ENCODE results near the gene FCN1. TPM values are rescaled to one million over a fixed set of nuclear protein-coding genes. Genes with fewer than 3 reads are reported as not detected.
"Not testable (repeated sequence)": the region's sequence is repeated elsewhere in the genome, so short reads cannot be mapped to it uniquely, and the experiment has no call there.

FCN1 gene
- total RNA-seq, 1 experiment from 2014 or later = not detected

- CTCF ChIA-PET = interaction anchor here (0.6 kb wide), 1 partner anchor 33 kb away, joined by 3 read pairs; no protein-coding TSS in a partner anchor
- H3K4me3 Mint-ChIP-seq (ENCODE audit: unreplicated experiment) = no peak overlapping the region
- intact Hi-C loops (cut with micrococcal nuclease) = no loop called here
- DNase-seq (ENCODE audit: unreplicated experiment) = no peak
- H3K27ac Mint-ChIP-seq (ENCODE audit: low read depth, unreplicated experiment) = no peak overlapping the region
- POLR2A ChIA-PET = no interaction called here
- H3K4me1 Mint-ChIP-seq (ENCODE audit: insufficient read depth, unreplicated experiment) = peaks cover 11% of the 10 kb centered on the region
- H3K36me3 Mint-ChIP-seq (ENCODE audit: insufficient read depth, unreplicated experiment) = peaks cover 7% of the 10 kb centered on the region
- BruUV-seq (replicated peaks) = no TSS peak
- peaks cover 25% of the 10 kb centered on the region for H3K27me3 Mint-ChIP-seq (ENCODE audit: insufficient read depth, unreplicated experiment)
- peaks cover 11% of the 10 kb centered on the region for H3K9me3 Mint-ChIP-seq (ENCODE audit: unreplicated experiment)
- TF ChIP-seq CTCF (IDR thresholded peaks at IDR 0.05; ENCODE audit: unreplicated experiment) = no peak
Observed at GRCh38 chr9:134860510-134860909, 57.2 kb downstream of the FCN1 start.

GRCh38 chr9:134858051-134858841 lies 59.5 kb downstream of the FCN1 start:
- intact Hi-C loops (cut with micrococcal nuclease) = loop anchor here (2.0 kb wide), 1 partner anchor 79 kb away; no protein-coding TSS in a partner anchor
- no TSS peak for BruUV-seq (replicated peaks)

GRCh38 chr9:134857451-134857850 lies 60.3 kb downstream of the FCN1 start:
- POLR2A ChIA-PET; BruUV-seq (replicated peaks); H3K4me3 Mint-ChIP-seq (ENCODE audit: unreplicated experiment); DNase-seq (ENCODE audit: unreplicated experiment); intact Hi-C loops (cut with micrococcal nuclease); H3K36me3 Mint-ChIP-seq (ENCODE audit: insufficient read depth, unreplicated experiment): not testable (repeated sequence)
- Mint-ChIP-seq H3K4me1 (ENCODE audit: insufficient read depth, unreplicated experiment) (peaks cover 11% of the 10 kb centered on the region), H3K27me3 (ENCODE audit: insufficient read depth, unreplicated experiment) (peaks cover 45% of the 10 kb centered on the region), H3K27ac (ENCODE audit: low read depth, unreplicated experiment) (peak overlapping the region; percentile 3), H3K9me3 (ENCODE audit: unreplicated experiment) (peaks cover 11% of the 10 kb centered on the region)
- CTCF ChIA-PET = interaction anchor here (1.2 kb wide), 1 partner anchor 79 kb away, joined by 4 read pairs; no protein-coding TSS in a partner anchor

More at GRCh38 chr9:134858051-134858841, 59.5 kb downstream of the FCN1 start:
- peaks cover 11% of the 10 kb centered on the region for H3K9me3 Mint-ChIP-seq (ENCODE audit: unreplicated experiment)
- DNase-seq (ENCODE audit: unreplicated experiment) = peak; percentile 76
- H3K27me3 Mint-ChIP-seq (ENCODE audit: insufficient read depth, unreplicated experiment) = peaks cover 45% of the 10 kb centered on the region
- H3K36me3 Mint-ChIP-seq (ENCODE audit: insufficient read depth, unreplicated experiment) = peaks cover 7% of the 10 kb centered on the region
- CTCF ChIA-PET = interaction anchor here (0.5 to 1.2 kb wide), 4 partner anchors 29 to 352 kb away, joined by 3 to 4 read pairs (median 3); no protein-coding TSS in a partner anchor
- POLR2A ChIA-PET = interaction anchor here (0.7 to 1.0 kb wide), 3 partner anchors 25 to 79 kb away, joined by 3 to 4 read pairs (median 3); no protein-coding TSS in a partner anchor
- TF ChIP-seq CTCF (IDR thresholded peaks at IDR 0.05; ENCODE audit: unreplicated experiment) = no peak
- no peak overlapping the region for H3K4me3 Mint-ChIP-seq (ENCODE audit: unreplicated experiment)
- H3K4me1 Mint-ChIP-seq (ENCODE audit: insufficient read depth, unreplicated experiment) = peaks cover 11% of the 10 kb centered on the region
- no peak overlapping the region for H3K27ac Mint-ChIP-seq (ENCODE audit: low read depth, unreplicated experiment)

- DNase-seq (ENCODE audit: unreplicated experiment) = no peak
- Mint-ChIP-seq H3K4me3 (ENCODE audit: unreplicated experiment) (no peak overlapping the region), H3K36me3 (ENCODE audit: insufficient read depth, unreplicated experiment) (peaks cover 4% of the 10 kb centered on the region), H3K9me3 (ENCODE audit: unreplicated experiment) (peaks cover 5% of the 10 kb centered on the region), H3K27me3 (ENCODE audit: insufficient read depth, unreplicated experiment) (peaks cover 40% of the 10 kb centered on the region), H3K4me1 (ENCODE audit: insufficient read depth, unreplicated experiment) (peaks cover 11% of the 10 kb centered on the region), H3K27ac (ENCODE audit: low read depth, unreplicated experiment) (no peak overlapping the region)
- no TSS peak for BruUV-seq (replicated peaks)
- POLR2A ChIA-PET = no interaction called here
- intact Hi-C loops (cut with micrococcal nuclease) = no loop called here
- CTCF ChIA-PET = no interaction called here
- no peak for TF ChIP-seq CTCF (IDR thresholded peaks at IDR 0.05; ENCODE audit: unreplicated experiment)
Observed at GRCh38 chr9:134855900-134856377, 61.8 kb downstream of the FCN1 start.

Other genes starting within 250 kb of the FCN1 start
- gene FCN2, start 37.1 kb downstream of the FCN1 start, total RNA-seq (2022) = not detected in 2 replicates
- not detected in 2 replicates for gene OLFM1, start 169.8 kb upstream of the FCN1 start, total RNA-seq (2022)

Measured in MCF 10A (cell line).